CD4-positive, alpha-beta memory T cell (primary cell): ENCODE measurements around the gene RPS6KB2. TPM values are rescaled to one million over a fixed set of nuclear protein-coding genes. Genes with fewer than 3 reads are reported as not detected.

Experiments
- CTCF ChIA-PET: fragments of 350-600 bp; sonication (Branson Sonifier 250); formaldehyde crosslinking; loops from one replicate; lab custom pipeline; 2021; ENCODE audit warnings: inconsistent platforms; ENCODE audit not compliant: partially characterized antibody; lab: Charles Lee
- POLR2A ChIA-PET: fragments of 350-600 bp; sonication (Branson Sonifier 250); formaldehyde crosslinking; loops from one replicate; lab custom pipeline; 2021; ENCODE audit not compliant: partially characterized antibody; lab: Charles Lee
- DNase-seq, 5 donors: peaks; one replicate each; pipeline versions ENCODE4 v3.0.0 to v3.0.0-alpha.2; 2020 to 2022; ENCODE audit warnings: mixed read lengths in 1 of 5
- H3K27ac ChIP-seq: one replicate; pipeline ENCODE4 v1.7.0; 2013; ENCODE audit warnings: low read depth, low read length
- H3K27me3 ChIP-seq: 2 replicates; pipeline ENCODE4 v1.7.0; 2013; ENCODE audit warnings: mild to moderate bottlenecking, low read length, moderate library complexity; ENCODE audit not compliant: insufficient read depth
- H3K36me3 ChIP-seq: 2 replicates; pipeline ENCODE4 v1.7.0; 2013; ENCODE audit warnings: mild to moderate bottlenecking, low read length, moderate library complexity; ENCODE audit not compliant: insufficient read depth
- H3K4me1 ChIP-seq: 2 replicates; pipeline ENCODE4 v1.7.0; 2013; ENCODE audit warnings: mild to moderate bottlenecking, low read length, moderate library complexity; ENCODE audit not compliant: insufficient read depth
- H3K4me3 ChIP-seq, 2 donors: one replicate each; pipeline ENCODE4 v1.7.0; 2013; ENCODE audit warnings: low read length in 2 of 2, mild to moderate bottlenecking in 1 of 2
- H3K9me3 ChIP-seq, 2 donors: one replicate each; pipeline ENCODE4 v1.7.0; 2013; ENCODE audit warnings: low read length in 2 of 2, control low read depth in 1 of 2; ENCODE audit not compliant: control insufficient read depth in 1 of 2
- H3K27ac Mint-ChIP-seq, 7 donors: one replicate each; pipeline ENCODE4 v1.8.0; 2020 to 2021; ENCODE audit warnings: mixed read lengths in 7 of 7, mild to moderate bottlenecking in 6 of 7, inconsistent platforms in 3 of 7, moderate library complexity in 3 of 7
- H3K27me3 Mint-ChIP-seq, 2 donors: one replicate each; pipeline ENCODE4 v1.8.0; 2020 to 2021; ENCODE audit warnings: mixed read lengths in 2 of 2
- H3K36me3 Mint-ChIP-seq, 2 donors: one replicate each; pipeline ENCODE4 v1.8.0; 2020 to 2021; ENCODE audit warnings: mixed read lengths in 2 of 2, inconsistent platforms in 1 of 2, mild to moderate bottlenecking in 1 of 2
- H3K4me1 Mint-ChIP-seq, 4 donors: one replicate each; pipeline ENCODE4 v1.8.0; 2020 to 2021; ENCODE audit warnings: mixed read lengths in 4 of 4, mild to moderate bottlenecking in 1 of 4
- H3K4me3 Mint-ChIP-seq, 8 donors: one replicate each; pipeline ENCODE4 v1.8.0; 2020 to 2021; ENCODE audit warnings: mixed read lengths in 8 of 8, mild to moderate bottlenecking in 7 of 8, moderate library complexity in 6 of 8, inconsistent platforms in 3 of 8
- H3K9me3 Mint-ChIP-seq, 8 donors: one replicate each; pipeline ENCODE4 v1.8.0; 2020 to 2021; ENCODE audit warnings: mixed read lengths in 8 of 8, mild to moderate bottlenecking in 5 of 8, inconsistent platforms in 3 of 8, moderate library complexity in 1 of 8
- intact Hi-C: fragments of 100-400 bp; cut with micrococcal nuclease; formaldehyde crosslinking; loops from one replicate; pipeline ENCODE4 v1.15.1; 2023
- polyA plus RNA-seq, 2 donors: library from polyadenylated mRNA; unstranded; fragments of 300-500 nt; fragmentation: Illumina TruSeq; gene quantifications; one replicate each; pipeline ENCODE4 v1.2.3, GENCODE V29; 2021
- total RNA-seq, 2 experiments: library from RNA; stranded (reverse); gene quantifications; one replicate each; pipeline ENCODE4 v1.2.3, GENCODE V29; 2021

Gene RPS6KB2
- total and polyA plus RNA-seq, 4 experiments from 2014 or later, result 55.2 to 79.9 (median 68.2) TPM

GRCh38 chr11:67405688-67406339 is 22.5 kb upstream of the RPS6KB2 start:
- no peak for DNase-seq
- Mint-ChIP-seq H3K27ac (peak overlapping the region; percentile 89 to 98 (median 96)), H3K36me3 (peaks cover 20 to 37% of the 10 kb centered on the region in 2 donors), H3K4me1 (peaks cover 35 to 84% (median 47%) of the 10 kb centered on the region in 4 donors), H3K9me3 (no peaks in the 10 kb centered on the region), H3K4me3 (peak overlapping the region; percentile 93 to 100 (median 96)), H3K27me3 (no peaks in the 10 kb centered on the region)
- Histone ChIP-seq H3K9me3 (no peaks in the 10 kb centered on the region), H3K36me3 (peaks cover 22% of the 10 kb centered on the region), H3K27ac (peak overlapping the region; percentile 81), H3K4me3 (peak overlapping the region; percentile 77 to 99), H3K27me3 (no peaks in the 10 kb centered on the region), H3K4me1 (peaks cover 78% of the 10 kb centered on the region)
- CTCF ChIA-PET, result interaction anchor here (1.1 to 5.7 kb wide), 4 partner anchors 8 to 33 kb away, joined by 3 to 65 read pairs (median 48); partner anchors contain the start of genes CARNS1, PTPRCAP and RPS6KB2
- POLR2A ChIA-PET, result interaction anchor here (2.7 to 21.5 kb wide), 10 partner anchors 14 to 166 kb away, joined by 10 to 2262 read pairs (median 81); partner anchors contain the start of genes AIP, ANKRD13D, CARNS1 and CORO1B
- intact Hi-C loops, result no loop called here

GRCh38 chr11:67406420-67406968 is 21.8 kb upstream of the RPS6KB2 start:
- H3K27ac Mint-ChIP-seq, result peak overlapping the region; percentile 64 to 98 (median 92)
- Histone ChIP-seq H3K4me1 (peaks cover 84% of the 10 kb centered on the region), H3K36me3 (peaks cover 22% of the 10 kb centered on the region), H3K27me3 (no peaks in the 10 kb centered on the region), H3K4me3 (peak overlapping the region in 1 of 2 donors; percentile 77), H3K27ac (peak overlapping the region; percentile 81), H3K9me3 (no peaks in the 10 kb centered on the region)
- peaks cover 20 to 35% of the 10 kb centered on the region in 2 donors for H3K36me3 Mint-ChIP-seq
- peak overlapping the region; percentile 93 to 100 (median 96) for H3K4me3 Mint-ChIP-seq
- intact Hi-C loops, result no loop called here
- CTCF ChIA-PET, result interaction anchor here (1.1 to 3.4 kb wide), 2 partner anchors 31 to 78 kb away, joined by 3 to 21 read pairs; partner anchors contain the start of gene PTPRCAP
- no peak for DNase-seq
- H3K27me3 Mint-ChIP-seq, result no peaks in the 10 kb centered on the region
- POLR2A ChIA-PET, result interaction anchor here (0.7 to 21.5 kb wide), 12 partner anchors 8 to 129 kb away, joined by 3 to 2262 read pairs (median 17); partner anchors contain the start of genes AIP, CARNS1, CLCF1 and CORO1B
- peaks cover 39 to 88% (median 53%) of the 10 kb centered on the region in 4 donors for H3K4me1 Mint-ChIP-seq
- no peaks in the 10 kb centered on the region for H3K9me3 Mint-ChIP-seq

- CTCF ChIA-PET, result interaction anchor here (1.0 to 3.4 kb wide), 4 partner anchors 10 to 77 kb away, joined by 3 to 21 read pairs (median 4); partner anchors contain the start of gene PTPRCAP
Observed at GRCh38 chr11:67406969-67407687, 21.2 kb upstream of the RPS6KB2 start.

GRCh38 chr11:67407688-67408163 is 20.6 kb upstream of the RPS6KB2 start:
- Mint-ChIP-seq H3K4me3 (peak overlapping the region; percentile 85 to 100 (median 94)), H3K9me3 (peaks cover 0 to 1% (median 0%) of the 10 kb centered on the region in 8 donors), H3K27me3 (no peaks in the 10 kb centered on the region), H3K27ac (peak overlapping the region; percentile 82 to 98 (median 93)), H3K36me3 (peaks cover 20 to 35% of the 10 kb centered on the region in 2 donors), H3K4me1 (peaks cover 47 to 97% (median 63%) of the 10 kb centered on the region in 4 donors)
- peak overlapping the region; percentile 33 to 77 for H3K4me3 ChIP-seq
- H3K9me3 ChIP-seq, result no peaks in the 10 kb centered on the region
- intact Hi-C loops, result no loop called here
- peaks cover 88% of the 10 kb centered on the region for H3K4me1 ChIP-seq
- no peak for DNase-seq
- peak overlapping the region; percentile 81 for H3K27ac ChIP-seq
- H3K27me3 ChIP-seq, result no peaks in the 10 kb centered on the region
- POLR2A ChIA-PET, result interaction anchor here (0.5 to 21.5 kb wide), 25 partner anchors 10 to 195 kb away, joined by 3 to 2262 read pairs (median 5); partner anchors contain the start of genes AIP, CARNS1, CDK2AP2 and CLCF1
- CTCF ChIA-PET, result interaction anchor here (0.9 to 3.4 kb wide), 8 partner anchors 9 to 77 kb away, joined by 3 to 21 read pairs (median 4); partner anchors contain the start of genes PTPRCAP, RPS6KB2 and TMEM134
- H3K36me3 ChIP-seq, result peaks cover 22% of the 10 kb centered on the region

More at GRCh38 chr11:67406969-67407687, 21.2 kb upstream of the RPS6KB2 start:
- peak overlapping the region; percentile 33 to 77 for H3K4me3 ChIP-seq
- peaks cover 22% of the 10 kb centered on the region for H3K36me3 ChIP-seq
- H3K9me3 ChIP-seq, result no peaks in the 10 kb centered on the region
- POLR2A ChIA-PET, result interaction anchor here (0.7 to 21.5 kb wide), 17 partner anchors 9 to 167 kb away, joined by 3 to 2262 read pairs (median 4); partner anchors contain the start of genes AIP, CARNS1, CDK2AP2 and CLCF1
- H3K9me3 Mint-ChIP-seq, result no peaks in the 10 kb centered on the region
- peaks cover 88% of the 10 kb centered on the region for H3K4me1 ChIP-seq
- peaks cover 20 to 35% of the 10 kb centered on the region in 2 donors for H3K36me3 Mint-ChIP-seq
- H3K4me3 Mint-ChIP-seq, result peak overlapping the region; percentile 85 to 100 (median 94)
- no peaks in the 10 kb centered on the region for H3K27me3 ChIP-seq
- H3K27ac ChIP-seq, result peak overlapping the region; percentile 81
- H3K27ac Mint-ChIP-seq, result peak overlapping the region; percentile 82 to 98 (median 93)
- intact Hi-C loops, result no loop called here
- DNase-seq, result no peak
- peaks cover 43 to 92% (median 58%) of the 10 kb centered on the region in 4 donors for H3K4me1 Mint-ChIP-seq
- H3K27me3 Mint-ChIP-seq, result no peaks in the 10 kb centered on the region

DNA sequence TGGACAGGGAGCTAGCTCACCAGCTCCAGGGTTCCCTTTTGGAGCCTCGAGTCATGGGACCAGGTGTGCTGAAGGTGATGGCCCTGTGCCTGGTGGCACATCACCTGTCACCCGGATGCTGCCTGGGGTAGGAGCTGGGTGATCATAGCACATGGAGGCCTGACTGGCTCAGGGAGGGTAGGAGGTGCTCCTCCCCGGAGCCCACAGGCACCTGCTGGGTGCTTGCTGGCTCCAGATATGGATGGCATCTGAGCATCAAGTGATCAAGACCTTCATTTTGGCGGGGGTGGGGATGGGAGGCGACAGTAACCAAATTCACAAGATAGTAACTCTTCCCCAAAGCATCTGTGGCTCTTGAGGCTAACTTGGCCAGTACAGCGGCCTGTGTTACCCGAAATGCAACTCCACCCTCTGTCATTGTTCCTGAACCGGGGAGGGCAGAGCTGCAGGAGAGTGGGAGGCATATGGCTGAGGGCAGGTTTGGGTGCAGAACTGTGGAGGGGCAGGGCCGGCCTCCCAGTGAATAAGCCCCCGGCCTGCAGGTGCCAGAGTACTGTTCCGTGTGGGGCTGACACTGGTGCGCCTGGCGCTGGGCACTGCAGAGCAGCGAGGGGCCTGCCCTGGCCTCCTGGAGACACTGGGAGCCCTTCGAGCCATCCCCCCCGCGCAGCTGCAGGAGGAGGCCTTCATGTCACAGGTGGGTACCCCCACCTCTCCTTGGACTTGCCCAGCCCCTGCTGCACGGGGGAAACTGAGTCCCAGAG is 19.7 kb upstream of the RPS6KB2 start:
- Histone ChIP-seq H3K4me1 (peaks cover 88% of the 10 kb centered on the region), H3K36me3 (peaks cover 22% of the 10 kb centered on the region), H3K9me3 (no peaks in the 10 kb centered on the region), H3K4me3 (peak overlapping the region; percentile 33 to 77), H3K27me3 (no peaks in the 10 kb centered on the region), H3K27ac (peak overlapping the region; percentile 81)
- peak in 1 of 5 donors; percentile 58 for DNase-seq
- ChIA-PET CTCF (interaction anchor here (0.9 to 3.4 kb wide), 8 partner anchors 8 to 75 kb away, joined by 3 to 21 read pairs (median 4); partner anchors contain the start of genes AIP, PTPRCAP, RPS6KB2 and TMEM134), POLR2A (interaction anchor here (0.5 to 21.5 kb wide), 29 partner anchors 8 to 194 kb away, joined by 3 to 2262 read pairs (median 5); partner anchors contain the start of genes AIP, CARNS1, CLCF1 and CORO1B)
- intact Hi-C loops, result loop anchor here (1.0 kb wide), 2 partner anchors 9 to 61 kb away; partner anchors contain the start of gene TMEM134
- Mint-ChIP-seq H3K4me3 (peak overlapping the region; percentile 85 to 100 (median 94)), H3K4me1 (peaks cover 49 to 98% (median 67%) of the 10 kb centered on the region in 4 donors), H3K36me3 (peaks cover 20 to 33% of the 10 kb centered on the region in 2 donors), H3K27ac (peak overlapping the region; percentile 82 to 98 (median 93)), H3K27me3 (no peaks in the 10 kb centered on the region), H3K9me3 (peaks cover 0 to 2% (median 0%) of the 10 kb centered on the region in 8 donors)
